ENCODE data around the gene MYO7A. TPM values are rescaled to one million over a fixed set of nuclear protein-coding genes. Genes with fewer than 3 reads are reported as not detected.

The MYO7A gene
- total and polyA plus RNA-seq, 12 donors: 0.91 to 6.8 (median 2.8) TPM

- H3K4me3 ChIP-seq: peak overlapping the region in 3 of 10 donors; percentile 3 to 20 (median 14)
- ATAC-seq: peak in 2 of 8 donors; percentile 22 to 29
Measured at GRCh38 chr11:77081976-77082836, 45.8 kb upstream of the MYO7A start.

GRCh38 chr11:77082838-77083565 lies 45.0 kb upstream of the MYO7A start:
- Histone ChIP-seq H3K27me3 (no peaks in the 10 kb centered on the region), H3K27ac (peak overlapping the region in 9 of 10 donors; percentile 33 to 83 (median 60)), H3K36me3 (peaks cover 0 to 6% (median 0%) of the 10 kb centered on the region in 9 donors), H3K4me1 (peaks cover 9 to 28% (median 18%) of the 10 kb centered on the region in 9 donors), H3K4me3 (peak overlapping the region in 3 of 10 donors; percentile 3 to 20 (median 14)), H3K9me3 (peaks cover 0 to 7% (median 0%) of the 10 kb centered on the region in 11 donors)
- DNase-seq: peak; percentile 54 to 62
- intact Hi-C loops (cut with DNase I): loop anchor here in 2 of 10 donors (10.0 kb wide), 3 partner anchors 278 to 358 kb away; no protein-coding TSS in a partner anchor
- TF ChIP-seq, protein P1, sequence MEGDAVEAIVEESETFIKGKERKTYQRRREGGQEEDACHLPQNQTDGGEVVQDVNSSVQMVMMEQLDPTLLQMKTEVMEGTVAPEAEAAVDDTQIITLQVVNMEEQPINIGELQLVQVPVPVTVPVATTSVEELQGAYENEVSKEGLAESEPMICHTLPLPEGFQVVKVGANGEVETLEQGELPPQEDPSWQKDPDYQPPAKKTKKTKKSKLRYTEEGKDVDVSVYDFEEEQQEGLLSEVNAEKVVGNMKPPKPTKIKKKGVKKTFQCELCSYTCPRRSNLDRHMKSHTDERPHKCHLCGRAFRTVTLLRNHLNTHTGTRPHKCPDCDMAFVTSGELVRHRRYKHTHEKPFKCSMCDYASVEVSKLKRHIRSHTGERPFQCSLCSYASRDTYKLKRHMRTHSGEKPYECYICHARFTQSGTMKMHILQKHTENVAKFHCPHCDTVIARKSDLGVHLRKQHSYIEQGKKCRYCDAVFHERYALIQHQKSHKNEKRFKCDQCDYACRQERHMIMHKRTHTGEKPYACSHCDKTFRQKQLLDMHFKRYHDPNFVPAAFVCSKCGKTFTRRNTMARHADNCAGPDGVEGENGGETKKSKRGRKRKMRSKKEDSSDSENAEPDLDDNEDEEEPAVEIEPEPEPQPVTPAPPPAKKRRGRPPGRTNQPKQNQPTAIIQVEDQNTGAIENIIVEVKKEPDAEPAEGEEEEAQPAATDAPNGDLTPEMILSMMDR (IDR thresholded peaks at IDR 0.05): no peak
- peak; percentile 42 to 87 (median 82) for ATAC-seq
- 70 to 75% methylated on average over 15 of the region's 15 CpGs for WGBS, 2 donors

More at GRCh38 chr11:77081976-77082836, 45.8 kb upstream of the MYO7A start:
- DNase-seq: no peak
- Histone ChIP-seq H3K36me3 (peaks cover 0 to 6% (median 0%) of the 10 kb centered on the region in 9 donors), H3K9me3 (peaks cover 0 to 7% (median 0%) of the 10 kb centered on the region in 11 donors), H3K27me3 (no peaks in the 10 kb centered on the region), H3K27ac (peak overlapping the region in 9 of 10 donors; percentile 33 to 83 (median 60)), H3K4me1 (peaks cover 9 to 28% (median 18%) of the 10 kb centered on the region in 9 donors)
- TF ChIP-seq, protein P1 (IDR thresholded peaks at IDR 0.05): no peak
- intact Hi-C loops (cut with DNase I): loop anchor here in 2 of 10 donors (10.0 kb wide), 3 partner anchors 277 to 357 kb away; no protein-coding TSS in a partner anchor
- 65% methylated on average over 11 of the region's 11 CpGs for WGBS, 2 donors

DNA sequence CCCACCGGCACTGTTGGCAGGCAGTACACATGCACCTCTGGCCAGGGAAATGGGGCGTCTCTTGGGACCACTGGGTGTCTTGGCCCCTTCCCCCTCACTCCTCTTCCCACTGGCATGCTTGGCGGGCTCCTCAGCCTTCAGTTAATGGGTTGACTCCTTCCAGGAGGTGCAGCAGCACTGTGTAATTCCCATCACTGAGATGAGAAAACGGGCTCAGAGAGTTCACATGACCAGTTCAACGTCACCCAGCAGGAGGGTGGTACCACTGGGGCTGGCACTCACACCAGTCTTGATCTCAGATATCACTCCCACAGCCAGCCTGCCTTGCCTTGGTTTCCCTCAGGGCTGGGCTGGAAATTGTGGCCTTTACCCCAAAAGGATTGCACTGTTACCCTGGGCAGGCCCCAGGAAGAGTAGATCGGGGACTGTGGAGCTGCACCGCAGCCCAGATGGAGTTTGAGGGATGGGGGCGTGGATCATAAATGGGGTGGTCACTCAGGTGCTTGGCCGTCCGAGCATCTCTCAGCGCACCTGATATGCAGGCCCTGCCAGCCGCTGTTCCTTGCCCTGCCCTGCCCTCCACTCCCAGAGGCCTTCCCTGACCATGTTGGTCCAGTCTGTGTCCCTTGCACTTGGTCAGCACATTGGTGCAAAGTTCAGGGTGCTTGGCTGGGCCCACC lies 44.3 kb upstream of the MYO7A start:
- Histone ChIP-seq H3K4me3 (no peak overlapping the region), H3K27me3 (no peaks in the 10 kb centered on the region), H3K27ac (peak overlapping the region in 4 of 10 donors; percentile 59 to 83 (median 68)), H3K9me3 (no peaks in the 10 kb centered on the region), H3K36me3 (peaks cover 0 to 6% (median 0%) of the 10 kb centered on the region in 9 donors), H3K4me1 (peaks cover 9 to 28% (median 18%) of the 10 kb centered on the region in 9 donors)
- TF ChIP-seq, protein P1 (IDR thresholded peaks at IDR 0.05): no peak
- DNase-seq (no peak), ATAC-seq (no peak)
- intact Hi-C loops (cut with DNase I): loop anchor here in 2 of 10 donors (10.0 kb wide), 3 partner anchors 279 to 359 kb away; no protein-coding TSS in a partner anchor
- WGBS, 2 donors: 94 to 96% methylated on average over 12 of the region's 12 CpGs
